Endometrial microvascular endothelial cells (primary cell): Measurements from ENCODE around the gene DDIAS. TPM values are rescaled to one million over a fixed set of nuclear protein-coding genes. Genes with fewer than 3 reads are reported as not detected.
"Not testable (repeated sequence)": the region's sequence is repeated elsewhere in the genome, so short reads cannot be mapped to it uniquely, and the experiment has no call there.

ENCODE experiments used
- in situ Hi-C: cut with HindIII; loops from 2 replicates; pipeline ENCODE4 v1.10.0; 2017; ENCODE audit warnings: low sequenced_read_pairs, low pct_unique_long_range_greater_than_20kb; ENCODE audit errors: inconsistent ontology term
- total RNA-seq: library from RNA; depleted of rRNA; stranded (reverse); fragments of >200 nt; gene quantifications from one replicate; pipeline ENCODE4 v1.2.3, GENCODE V29; 2015; ENCODE audit errors: inconsistent ontology term

Gene DDIAS, protein sequence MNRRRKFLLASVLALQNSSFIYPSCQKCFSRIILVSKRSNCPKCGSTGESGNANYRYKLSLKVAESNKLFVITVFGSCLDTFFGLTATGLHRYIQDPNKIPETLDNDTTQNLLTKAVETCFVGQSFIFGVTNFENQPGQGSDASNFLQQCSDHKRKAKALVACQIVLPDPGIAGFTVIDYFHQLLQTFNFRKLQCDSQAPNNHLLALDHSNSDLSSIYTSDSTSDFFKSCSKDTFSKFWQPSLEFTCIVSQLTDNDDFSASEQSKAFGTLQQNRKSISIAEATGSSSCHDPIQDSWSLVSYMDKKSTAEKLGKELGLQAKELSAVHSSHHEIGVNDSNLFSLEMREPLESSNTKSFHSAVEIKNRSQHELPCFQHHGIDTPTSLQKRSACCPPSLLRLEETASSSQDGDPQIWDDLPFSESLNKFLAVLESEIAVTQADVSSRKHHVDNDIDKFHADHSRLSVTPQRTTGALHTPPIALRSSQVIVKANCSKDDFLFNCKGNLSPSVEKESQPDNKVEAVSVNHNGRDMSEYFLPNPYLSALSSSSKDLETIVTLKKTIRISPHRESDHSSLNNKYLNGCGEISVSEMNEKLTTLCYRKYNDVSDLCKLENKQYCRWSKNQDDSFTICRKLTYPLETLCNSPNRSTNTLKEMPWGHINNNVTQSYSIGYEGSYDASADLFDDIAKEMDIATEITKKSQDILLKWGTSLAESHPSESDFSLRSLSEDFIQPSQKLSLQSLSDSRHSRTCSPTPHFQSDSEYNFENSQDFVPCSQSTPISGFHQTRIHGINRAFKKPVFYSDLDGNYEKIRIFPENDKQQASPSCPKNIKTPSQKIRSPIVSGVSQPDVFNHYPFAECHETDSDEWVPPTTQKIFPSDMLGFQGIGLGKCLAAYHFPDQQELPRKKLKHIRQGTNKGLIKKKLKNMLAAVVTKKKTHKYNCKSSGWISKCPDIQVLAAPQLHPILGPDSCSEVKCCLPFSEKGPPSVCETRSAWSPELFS
- 18.9 TPM for total RNA-seq

GRCh38 chr11:82901165-82901921 is at the start of gene DDIAS:
DDIAS (plus strand) TSS chr11:82901736; CDS start chr11:82914739, 13,003 bp downstream.
- in situ Hi-C loops, result loop anchor here (25.0 kb wide), 1 partner anchor 261 kb away; the partner anchor contains the start of gene PCF11

GRCh38 chr11:82854242-82854641 is 47.3 kb upstream of the DDIAS start:
- in situ Hi-C loops, result no loop called here

- in situ Hi-C loops, result not testable (repeated sequence)
Observed at GRCh38 chr11:82854916-82855315, 46.6 kb upstream of the DDIAS start.

DNA sequence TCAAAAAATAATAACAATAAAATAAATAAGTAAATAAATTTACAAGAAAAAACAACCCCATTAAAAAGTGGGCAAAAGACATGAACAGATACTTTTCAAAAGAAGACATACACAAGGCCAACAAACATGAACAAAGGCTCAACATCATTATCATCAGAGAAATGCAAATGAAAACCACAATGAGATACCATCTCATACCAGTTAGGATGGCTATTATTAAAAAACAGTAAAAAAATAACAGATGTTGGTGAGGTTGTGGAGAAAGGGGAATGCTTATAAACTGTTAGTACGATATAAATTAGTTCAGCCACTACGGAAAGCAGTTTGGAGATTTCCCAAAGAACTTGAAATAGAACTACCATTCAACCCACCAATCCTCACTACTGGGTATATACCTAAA is 45.9 kb upstream of the DDIAS start:
- in situ Hi-C loops, result no loop called here

DNA sequence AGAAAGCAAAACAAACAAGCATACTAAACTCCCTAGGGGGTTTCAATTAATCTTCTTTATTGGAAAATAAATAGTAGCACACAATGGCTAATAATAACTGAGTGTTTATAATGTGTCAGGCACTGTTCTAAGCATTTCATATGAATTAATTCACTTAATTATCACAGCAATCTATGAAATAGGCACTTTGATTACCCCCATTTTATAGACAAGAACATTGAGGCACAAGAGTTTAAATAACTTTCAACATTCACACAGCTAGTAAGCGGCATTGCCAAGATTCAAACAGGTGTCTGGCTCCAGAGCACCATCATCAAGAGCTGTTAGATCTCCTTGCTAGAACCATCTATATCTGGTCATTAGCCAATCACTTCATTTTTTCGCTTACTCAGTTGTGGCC is 44.4 kb upstream of the DDIAS start:
- in situ Hi-C loops, result no loop called here

GRCh38 chr11:82858133-82858532 is 43.4 kb upstream of the DDIAS start:
- in situ Hi-C loops, result no loop called here

DNA sequence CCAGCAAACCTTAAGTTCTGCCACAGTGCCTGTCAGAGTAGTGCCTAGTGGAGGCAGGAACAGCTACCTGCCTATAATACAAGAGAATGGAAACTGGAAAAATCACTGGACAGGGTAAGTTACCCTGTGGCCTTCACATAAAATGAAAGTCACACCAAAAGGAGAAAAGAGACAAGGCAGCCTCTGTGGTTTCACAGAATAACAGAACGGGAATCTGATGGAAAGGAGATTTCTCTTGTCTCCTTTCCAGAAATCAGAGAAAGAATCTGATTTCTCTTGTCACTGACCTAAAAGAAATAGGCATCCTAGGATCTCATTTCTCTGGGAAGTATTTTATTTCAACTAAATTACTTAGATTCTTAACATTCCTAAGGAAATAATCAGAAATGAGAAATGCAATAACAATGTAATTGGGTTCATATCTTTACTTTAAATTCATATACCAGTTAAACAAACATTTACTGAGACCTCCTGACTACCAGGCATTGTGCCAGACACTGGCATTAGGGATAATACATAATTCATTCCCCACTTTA is 42.9 kb upstream of the DDIAS start:
- in situ Hi-C loops, result no loop called here

GRCh38 chr11:82859750-82860149 is 41.8 kb upstream of the DDIAS start:
- in situ Hi-C loops, result no loop called here

DNA sequence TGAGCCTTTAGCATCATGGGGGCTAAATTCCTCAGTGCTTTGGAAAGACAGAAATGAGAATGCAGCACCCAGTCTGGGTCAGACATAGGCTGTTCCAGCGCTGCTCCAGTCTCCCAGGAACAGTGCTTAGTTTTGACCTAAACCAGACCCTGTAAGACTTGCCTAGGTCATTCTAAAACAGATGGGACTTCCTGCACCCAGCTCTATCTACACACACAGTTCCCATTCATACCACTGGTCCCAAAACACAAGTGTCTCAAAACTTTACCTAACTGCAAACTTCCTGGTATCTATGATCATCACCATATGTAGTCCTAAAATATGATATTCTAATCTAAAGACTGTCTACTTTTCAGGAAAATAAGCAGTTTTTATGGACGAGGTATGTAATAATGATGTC is 39.2 kb upstream of the DDIAS start:
- in situ Hi-C loops, result no loop called here

GRCh38 chr11:82863209-82863608 is 38.3 kb upstream of the DDIAS start:
- in situ Hi-C loops, result no loop called here

DNA sequence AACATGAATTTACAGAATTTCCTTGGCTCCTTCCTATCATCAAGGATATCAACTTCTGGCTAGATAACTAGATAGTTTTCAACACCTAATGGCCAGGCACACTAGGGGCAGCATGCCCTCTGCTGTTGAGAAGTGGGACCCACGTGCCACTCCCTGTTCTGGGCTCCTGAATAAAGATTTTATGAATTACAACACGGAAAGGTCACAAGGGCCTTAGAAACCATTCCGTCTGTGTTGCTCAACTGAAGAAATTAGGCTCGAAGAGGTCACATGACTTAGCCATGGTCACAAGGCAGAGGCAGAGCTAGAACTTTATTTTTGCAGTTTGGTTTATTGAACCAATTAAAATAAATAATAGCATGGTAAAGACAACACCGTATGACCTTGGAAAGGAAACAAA is 37.3 kb upstream of the DDIAS start:
- in situ Hi-C loops, result no loop called here

DNA sequence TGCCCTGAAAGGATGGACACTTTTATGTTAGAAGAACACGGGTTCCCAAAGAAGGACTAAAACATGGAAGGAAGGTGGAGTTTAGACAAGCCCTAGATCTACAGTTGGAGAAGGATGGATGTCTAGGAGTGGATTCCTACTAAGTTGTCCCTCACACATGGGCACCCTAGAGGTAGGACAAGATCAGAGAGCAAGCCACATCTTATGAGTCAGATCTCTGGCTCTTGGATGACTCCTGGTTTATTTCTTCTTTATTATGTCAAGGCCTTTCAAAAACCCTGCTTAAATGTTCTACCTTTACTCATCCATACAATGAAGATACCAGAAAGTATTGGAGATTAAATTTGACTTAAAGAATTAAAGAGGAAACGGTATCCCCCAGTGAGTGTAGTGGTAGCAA is 35.7 kb upstream of the DDIAS start:
- in situ Hi-C loops, result no loop called here

DNA sequence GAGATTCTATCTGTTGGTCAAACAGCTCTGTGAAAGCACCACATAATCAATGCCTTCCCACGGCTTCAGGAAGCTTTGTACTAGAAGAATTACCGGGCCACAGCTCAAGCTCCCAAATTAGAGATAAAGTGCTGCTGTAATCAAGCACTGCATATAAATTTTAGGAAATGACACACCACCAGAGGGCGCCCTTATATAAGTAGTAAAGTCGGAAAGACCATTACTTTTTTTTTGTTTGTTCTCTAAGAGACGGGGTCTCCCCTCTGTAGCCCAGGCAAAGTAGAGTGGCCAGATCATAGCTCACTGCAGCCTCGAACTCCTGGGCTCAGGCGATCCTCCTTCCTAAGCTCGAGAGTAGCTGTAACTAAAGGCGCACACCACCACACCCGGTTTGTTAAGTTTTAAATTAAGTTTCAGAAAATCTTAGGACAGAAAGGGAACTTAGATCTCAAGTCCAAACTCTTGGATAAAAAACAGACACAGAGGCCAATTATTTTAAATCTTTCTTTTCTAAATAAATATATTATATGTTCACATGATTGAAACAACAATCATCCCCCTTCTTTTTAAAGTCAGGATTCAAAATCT is 33.9 kb upstream of the DDIAS start:
- in situ Hi-C loops, result no loop called here

- in situ Hi-C loops, result no loop called here
Observed at GRCh38 chr11:82869657-82870056, 31.9 kb upstream of the DDIAS start.

- in situ Hi-C loops, result no loop called here
Observed at GRCh38 chr11:82871646-82872045, 29.9 kb upstream of the DDIAS start.

GRCh38 chr11:82872377-82873150 is 29.0 kb upstream of the DDIAS start:
- in situ Hi-C loops, result no loop called here

- in situ Hi-C loops, result no loop called here
Observed at GRCh38 chr11:82873919-82874333, 27.6 kb upstream of the DDIAS start.
